HG02938 (cell line): ENCODE measurements around the gene VSIG10L.

Source experiments
- ATAC-seq: cut with Tn5 transposase; IDR thresholded peaks from one replicate; pipeline ENCODE4 v1.9.1; 2021; ENCODE audit warnings: mild to moderate bottlenecking, moderate library complexity; ENCODE audit not compliant: unreplicated experiment

Gene VSIG10L

DNA sequence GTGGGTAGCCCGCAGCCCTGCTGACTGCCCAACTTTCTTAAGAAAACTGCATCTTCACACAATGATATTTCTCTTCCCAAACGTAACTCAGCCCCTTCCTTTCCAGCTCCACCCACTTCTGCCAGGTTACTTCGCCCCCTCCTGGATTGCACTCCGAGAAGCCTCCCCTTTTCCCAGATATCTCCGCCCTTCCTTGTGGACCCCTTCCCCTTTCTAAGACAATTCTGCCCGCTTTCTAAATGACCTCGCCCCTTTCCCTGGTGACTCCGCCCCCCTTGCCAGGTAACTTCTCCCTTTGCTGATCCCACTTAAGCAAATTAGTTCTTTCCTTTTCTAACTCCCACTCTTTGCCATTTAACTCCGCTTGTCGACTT, 2.6 kb downstream of the VSIG10L start:
- peak; percentile 11 for ATAC-seq

DNA sequence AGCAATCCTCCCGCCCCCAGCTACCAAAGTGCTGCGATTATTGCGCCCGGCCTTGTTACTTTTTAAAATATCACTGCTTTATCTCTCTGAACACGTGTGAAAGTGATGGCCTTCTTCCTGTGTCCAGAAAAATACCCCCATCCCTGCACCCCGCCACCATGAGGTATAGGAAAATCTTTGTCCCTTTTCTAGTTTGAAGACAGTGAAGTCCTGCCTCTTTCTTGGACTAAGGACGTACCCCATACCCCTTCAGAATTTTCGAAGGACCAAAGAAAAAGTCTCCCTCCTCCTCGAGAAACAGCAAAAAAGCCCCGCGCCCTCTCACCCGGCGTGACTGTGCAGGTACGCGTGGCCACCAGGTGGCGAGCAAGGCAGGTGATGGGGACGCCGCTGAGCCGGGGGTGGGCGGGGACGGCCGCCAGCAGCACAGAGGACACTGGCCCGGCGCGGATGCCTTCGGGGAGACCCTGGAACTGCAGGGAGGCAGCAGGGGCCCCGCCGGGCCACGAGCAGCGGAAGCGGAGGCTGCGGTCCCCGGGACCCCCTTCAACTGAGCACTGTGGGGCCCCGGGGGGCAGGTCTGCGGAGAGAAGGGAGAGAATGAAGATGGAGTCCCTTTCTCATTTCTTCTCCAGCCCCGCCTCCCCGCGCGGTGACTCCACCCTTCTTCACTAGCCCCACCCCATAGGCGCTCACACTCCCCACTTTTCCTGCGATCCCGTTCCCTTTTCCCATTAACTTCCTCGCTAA, 3.2 kb downstream of the VSIG10L start:
- ATAC-seq, result peak; percentile 57

DNA sequence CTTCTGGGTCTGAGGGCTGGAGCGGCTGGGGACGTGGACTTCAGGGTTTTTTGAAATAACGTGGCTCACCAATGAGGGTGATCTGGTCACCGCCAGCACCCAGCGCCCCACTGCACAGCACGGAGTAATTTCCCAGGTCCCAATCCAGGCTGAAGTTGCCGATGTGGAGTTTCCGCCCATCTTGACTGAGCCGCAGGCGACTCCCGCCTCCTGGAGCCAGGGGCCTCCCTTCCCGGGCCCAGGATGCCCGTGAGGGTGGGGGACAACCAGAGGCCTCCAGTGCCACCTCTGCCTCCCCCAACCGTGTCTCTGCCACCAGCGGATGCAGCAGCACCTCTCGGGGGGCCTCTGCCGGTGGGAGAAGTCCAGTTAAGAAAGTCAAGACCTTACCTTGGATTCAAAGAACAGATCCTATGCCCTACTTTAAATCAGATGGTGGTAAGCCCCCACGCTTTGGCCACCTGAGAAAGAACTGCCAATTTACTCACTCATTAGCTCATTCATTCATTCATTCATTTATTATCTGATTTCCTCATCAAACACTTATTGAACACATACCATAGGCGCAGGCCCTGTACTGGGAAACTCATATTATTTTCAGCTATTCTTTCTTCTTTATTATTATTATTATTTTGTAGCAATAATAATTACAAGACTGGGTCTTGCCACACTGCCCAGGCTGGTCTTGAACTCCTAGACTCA, 3.9 kb downstream of the VSIG10L start:
- ATAC-seq, result no peak

DNA sequence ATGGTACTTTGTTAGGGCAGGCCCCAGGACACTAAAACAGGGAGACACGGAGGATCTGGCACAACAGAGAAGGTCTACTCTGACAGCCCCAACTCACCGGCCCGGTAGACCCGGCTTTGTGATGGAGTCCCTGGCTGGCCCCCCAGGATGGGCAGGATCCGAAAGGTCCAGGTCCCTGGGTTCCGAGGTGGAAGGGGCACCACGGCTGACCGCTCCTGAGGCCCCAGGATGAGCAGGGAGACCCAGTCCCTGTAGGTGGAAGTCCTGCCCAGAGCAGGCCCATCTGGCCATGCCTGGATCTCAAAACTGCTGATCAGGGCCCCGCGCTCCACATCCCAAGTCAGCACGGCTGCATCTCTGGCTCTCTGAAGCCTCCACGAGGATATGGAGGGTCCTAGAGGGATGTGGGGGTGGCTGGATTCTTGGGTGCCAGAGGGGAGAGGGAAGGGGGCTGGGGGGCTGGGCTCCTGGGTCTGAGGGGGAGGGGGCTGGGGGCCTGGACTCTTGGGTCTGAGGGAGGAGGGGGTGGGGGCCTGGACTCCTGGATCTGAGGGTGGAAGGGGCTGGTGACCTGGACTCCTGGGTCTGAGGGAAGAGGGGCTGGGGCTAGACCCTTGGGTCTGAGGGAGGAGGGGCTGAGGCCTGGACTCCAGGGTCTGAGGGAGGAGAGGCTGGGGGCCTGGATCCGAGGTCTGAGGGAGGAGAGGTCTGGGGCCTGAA, 4.6 kb downstream of the VSIG10L start:
- ATAC-seq, result no peak

DNA sequence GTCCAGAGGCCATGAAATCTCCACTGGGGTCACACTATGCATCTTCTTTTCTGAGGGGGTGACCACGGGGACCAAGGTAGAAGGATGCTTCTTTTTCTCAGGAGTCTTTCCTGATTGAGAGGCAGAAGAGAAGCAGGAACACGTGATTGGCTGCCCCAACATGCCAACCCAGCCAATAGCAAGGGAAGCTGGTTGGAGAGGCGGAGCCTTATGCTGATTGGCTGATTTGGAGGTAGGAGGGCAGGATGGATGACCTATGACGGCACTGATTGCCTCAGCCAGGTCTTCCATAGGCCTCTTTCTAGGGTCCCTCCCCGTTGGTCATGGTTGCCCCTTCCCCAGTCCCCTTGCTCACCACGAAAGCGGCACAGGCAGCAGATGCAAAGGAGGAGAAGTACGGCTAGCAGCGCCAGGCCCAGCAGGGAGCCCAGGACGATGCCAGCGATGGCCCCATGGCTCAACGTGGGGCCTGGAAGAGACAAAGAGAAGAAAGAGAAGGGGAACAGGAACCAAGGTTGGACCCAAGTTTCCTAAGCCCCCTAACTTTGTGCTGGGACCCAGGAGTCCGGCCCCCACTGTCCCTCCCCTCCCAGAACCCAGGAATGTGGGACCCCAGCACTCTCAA, 8.0 kb downstream of the VSIG10L start:
- no peak for ATAC-seq

DNA sequence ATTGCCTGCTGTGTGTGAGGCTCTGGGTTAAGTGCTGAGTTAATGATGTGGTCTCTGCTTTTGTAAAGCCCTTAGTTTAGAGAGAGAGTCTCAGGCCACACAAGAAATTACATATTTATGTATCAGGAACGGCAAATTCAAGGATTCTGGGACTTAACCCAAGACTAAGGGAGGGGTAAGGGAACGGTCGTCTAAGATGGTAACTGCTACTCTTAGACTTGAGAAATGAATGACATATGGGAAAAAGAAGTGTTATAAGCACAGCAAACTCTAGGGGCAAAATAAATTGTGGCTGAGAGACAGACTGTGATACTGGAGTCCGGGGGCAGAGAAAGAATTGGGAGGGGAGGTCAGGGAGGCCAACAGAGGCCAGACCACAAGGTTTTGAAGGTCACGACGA, 10.2 kb downstream of the VSIG10L start:
- no peak for ATAC-seq

DNA sequence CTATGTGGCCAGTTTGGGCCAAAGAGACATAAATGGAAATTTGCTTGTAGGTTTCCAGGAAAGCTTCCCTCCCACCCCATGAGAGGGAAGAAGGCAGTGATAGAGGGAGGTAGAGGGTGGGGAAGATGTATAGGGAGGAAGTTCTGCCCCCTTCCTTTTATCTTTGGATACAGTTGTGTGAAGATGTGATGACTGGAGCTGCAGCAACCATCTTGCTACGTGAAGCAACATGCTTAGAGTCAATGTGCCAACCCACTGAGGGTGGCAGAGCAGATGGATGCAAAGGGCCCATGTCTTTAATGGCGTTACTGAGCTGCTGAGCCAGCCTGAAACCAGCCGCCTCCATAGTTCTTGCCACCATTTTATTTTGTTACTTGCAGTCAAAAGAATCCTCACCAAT, 10.7 kb downstream of the VSIG10L start:
- ATAC-seq, result no peak

DNA sequence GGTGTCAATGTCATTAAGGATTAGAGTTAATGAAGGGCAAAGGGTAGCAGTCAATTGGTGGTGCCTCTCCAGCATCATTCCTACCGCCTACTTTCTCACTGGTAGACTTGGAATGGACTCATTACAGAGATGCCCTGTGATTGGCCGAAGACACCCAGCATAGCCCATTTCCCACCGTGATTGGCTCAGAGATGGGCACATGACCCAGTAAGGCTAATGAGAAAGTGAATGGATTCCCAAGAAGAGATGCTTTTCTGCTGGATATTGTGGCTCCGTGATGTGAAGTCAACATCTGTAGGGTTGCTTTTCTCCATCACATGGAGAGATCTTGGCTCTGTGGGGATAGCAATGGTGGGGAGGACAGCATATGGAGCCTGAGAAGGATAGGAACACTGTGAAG, 11.6 kb downstream of the VSIG10L start:
- ATAC-seq, result no peak

DNA sequence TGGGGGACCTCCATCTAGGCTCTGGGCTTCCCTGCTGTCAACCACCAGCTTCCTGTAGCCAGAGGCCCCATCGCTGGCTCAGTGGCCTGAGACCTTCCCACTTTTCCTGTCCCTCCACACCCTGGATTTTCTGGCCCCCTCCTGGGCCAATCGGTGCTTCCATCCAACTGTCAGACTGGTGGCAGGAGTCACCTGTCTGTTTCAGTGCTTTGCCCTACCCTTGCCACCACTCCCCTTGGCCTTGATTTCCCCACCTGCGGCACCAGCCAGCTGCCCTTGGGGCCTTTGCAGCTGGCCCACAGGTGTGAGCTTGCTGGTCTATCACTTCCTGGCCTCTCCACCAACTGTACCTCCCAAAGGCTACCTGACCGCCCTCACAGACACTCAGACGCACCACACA, 12.5 kb downstream of the VSIG10L start:
- no peak for ATAC-seq

DNA sequence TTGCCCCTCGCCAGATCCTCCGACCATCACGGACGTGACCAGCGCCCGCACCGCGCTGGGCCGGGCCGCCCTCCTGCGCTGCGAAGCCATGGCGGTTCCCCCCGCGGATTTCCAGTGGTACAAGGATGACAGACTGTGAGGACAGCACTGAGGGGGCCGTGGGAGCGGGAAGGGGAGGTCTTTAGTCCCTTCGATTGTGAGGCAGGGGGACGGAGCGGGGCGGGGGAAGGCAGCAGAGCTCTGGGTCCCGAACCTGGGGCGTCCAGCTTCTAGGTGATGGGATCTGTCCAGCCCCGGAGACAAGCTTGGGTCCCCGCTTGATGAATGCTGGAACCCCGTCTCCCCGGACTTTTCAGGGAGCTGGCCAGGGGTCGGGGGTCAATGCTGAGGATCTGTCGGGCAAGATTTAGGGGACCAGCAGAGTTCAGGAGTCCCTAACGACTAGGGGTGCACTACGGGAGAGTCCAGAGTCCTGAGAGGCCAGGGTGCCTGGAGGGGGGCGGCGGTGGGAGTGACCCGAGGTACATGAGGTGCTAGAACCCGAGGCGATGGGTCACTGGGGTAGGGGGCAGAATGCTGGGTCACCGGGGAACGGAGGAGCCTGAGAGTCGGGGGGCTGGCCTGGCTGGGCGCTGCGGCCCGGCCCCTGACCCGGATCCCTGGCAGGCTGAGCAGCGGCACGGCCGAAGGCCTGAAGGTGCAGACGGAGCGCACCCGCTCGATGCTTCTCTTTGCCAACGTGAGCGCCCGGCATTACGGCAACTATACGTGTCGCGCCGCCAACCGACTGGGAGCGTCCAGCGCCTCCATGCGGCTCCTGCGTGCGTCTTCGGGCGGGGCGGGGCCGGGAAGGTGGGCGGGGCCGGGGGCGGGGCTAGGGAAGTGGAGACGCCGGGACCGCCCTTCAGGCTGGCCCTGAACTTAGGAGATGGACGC, 14.6 kb downstream of the VSIG10L start:
- no peak for ATAC-seq

DNA sequence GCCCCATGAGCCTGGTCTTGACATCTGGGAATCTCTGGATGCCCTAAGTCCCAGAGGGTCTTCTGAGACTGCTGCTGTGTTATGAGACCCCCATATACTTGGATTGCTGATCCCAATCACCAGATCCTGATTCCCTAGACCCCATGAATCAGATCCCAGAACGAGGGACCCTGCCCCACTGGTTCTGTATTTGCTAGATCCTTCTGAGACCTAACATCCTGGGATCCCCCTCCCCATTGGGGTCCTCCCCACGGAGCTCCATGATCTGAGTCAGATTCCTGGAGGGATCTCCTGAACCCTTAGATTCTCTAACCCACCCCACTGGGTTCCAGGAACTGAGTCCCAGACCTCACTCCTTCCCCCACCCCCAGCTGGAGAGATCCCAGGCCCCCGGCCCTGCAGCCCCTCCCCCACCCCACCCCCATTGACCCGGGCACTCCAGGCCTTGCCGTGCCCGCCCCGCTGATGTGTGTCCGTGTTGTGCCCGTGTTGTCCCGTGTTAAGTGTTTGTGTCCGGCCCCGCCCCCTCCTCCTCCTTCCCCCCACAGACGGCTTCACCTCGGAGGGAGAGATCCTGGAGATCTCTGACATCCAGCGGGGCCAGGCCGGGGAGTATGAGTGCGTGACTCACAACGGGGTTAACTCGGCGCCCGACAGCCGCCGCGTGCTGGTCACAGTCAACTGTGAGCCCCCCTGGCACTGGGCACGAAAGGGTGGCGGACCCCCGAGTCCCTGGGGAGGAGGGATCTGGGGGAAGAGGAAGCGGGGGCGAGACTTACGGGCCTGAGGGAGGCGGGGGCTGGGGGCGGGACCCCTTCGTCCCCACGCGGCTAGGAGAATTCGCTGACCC, 15.5 kb downstream of the VSIG10L start:
- ATAC-seq, result no peak

DNA sequence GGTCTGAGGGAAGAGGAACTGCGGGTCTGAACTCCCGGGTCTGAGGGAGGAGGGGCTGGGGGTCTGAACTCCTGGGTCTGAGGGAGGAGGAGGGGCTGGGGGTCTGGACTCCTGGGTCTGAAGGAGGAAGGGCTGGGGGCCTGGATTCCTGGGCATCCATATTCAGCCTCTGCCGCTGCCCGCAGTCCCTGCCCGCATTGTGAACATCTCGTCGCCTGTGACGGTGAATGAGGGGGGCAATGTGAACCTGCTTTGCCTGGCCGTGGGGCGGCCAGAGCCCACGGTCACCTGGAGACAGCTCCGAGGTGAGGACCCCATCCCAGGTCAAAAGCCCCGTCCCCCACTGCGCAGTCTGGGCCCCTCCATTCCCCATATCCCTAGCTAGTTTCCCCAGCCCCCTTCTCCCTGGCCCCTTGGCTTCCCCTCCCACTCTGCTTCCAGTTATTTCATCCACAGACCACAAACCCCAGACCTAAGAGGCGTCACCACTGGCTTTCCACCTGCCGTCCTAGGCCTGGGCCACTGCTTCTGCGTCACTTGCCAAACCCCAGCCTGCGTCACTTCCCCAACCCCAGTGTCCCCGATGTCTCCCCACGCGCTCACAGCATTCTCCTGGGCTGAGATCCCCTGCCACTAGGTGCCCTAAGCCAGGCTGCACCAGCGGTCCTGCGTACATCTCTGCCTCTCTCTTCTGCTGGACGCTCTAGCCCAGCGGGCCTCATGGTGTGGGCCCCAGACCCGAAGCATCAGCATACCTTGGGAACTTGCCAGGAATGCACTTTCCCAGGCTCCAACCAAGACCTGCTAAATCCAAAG, 16.6 kb downstream of the VSIG10L start:
- no peak for ATAC-seq

DNA sequence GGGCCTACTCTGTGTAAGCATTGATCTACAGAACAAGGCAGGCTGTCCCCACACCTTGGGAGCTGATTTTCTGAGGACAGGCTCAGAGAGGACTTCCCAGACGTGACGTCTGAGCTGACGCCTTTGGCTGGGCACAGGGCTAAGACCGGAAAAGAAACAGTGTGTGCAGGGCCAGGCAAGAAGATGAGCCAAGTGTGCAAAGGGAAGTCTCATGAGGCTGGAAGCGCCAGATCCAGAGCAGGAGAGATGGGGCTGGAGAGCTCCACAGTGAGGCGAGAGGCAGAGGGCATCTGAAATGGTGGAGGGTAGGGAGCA, 17.8 kb downstream of the VSIG10L start:
- no peak for ATAC-seq

DNA sequence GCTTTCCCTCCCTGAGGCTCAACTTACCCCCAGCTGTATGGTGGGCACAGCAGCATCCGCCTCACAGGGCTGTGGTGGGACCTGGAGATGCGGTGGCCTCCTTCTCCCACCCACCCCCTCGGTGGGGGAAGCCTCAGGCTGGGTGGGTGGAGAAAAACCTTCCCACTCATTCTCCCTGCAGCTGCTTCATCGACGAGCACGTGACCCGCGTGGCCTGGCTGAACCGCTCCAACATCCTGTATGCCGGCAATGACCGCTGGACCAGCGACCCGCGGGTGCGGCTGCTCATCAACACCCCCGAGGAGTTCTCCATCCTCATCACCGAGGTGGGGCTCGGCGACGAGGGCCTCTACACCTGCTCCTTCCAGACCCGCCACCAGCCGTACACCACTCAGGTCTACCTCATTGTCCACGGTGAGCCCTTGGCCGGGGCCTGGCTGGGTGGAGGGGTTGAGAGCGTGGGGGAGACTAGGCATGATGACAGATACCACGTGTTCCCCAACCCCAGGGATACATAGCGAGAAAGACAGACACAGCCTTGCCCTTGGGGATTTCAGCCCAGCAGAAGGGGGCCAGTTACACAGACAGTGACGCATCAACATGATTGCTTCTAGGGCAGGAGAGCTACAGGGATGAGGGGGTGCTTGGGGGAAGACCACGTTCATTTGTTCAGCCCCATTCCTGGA, 18.3 kb downstream of the VSIG10L start:
- no peak for ATAC-seq

DNA sequence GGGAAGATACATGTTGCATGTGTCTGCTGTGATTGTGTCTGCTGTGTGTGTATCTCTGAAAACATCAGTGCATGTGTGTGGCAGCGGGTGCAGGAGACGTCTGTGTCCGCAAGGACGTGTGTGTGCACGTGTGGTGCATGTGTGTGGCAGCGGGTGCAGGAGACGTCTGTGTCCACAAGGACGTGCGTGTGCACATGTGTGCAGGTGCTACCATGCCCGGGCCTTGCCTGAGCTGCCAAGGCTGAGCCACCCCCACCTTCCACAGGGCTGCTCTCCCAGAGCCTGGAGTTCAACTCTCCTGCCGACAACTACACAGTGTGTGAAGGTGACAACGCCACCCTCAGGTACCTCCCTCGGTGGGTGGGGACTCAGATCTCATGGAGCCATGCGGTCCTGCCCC, 20.1 kb downstream of the VSIG10L start:
- ATAC-seq, result no peak

DNA sequence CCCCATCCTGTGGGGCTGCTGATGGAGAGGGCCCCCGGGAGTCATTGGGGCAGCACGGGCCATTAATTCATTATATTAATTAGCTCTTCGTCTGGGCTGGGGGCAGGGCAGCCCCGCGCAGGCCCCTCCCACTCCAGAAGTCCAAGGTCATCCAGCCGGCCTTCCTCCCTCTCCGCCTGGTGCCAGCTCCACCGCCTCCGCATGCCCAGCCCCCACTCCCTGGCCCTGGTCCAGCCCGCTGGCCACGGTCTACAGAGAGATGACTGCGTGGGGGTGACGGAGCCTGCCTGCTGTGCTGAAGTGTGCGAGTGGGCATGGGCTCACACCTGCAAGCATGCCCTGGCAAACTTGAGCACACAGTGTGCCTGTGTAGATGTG, 21.7 kb downstream of the VSIG10L start:
- no peak for ATAC-seq

DNA sequence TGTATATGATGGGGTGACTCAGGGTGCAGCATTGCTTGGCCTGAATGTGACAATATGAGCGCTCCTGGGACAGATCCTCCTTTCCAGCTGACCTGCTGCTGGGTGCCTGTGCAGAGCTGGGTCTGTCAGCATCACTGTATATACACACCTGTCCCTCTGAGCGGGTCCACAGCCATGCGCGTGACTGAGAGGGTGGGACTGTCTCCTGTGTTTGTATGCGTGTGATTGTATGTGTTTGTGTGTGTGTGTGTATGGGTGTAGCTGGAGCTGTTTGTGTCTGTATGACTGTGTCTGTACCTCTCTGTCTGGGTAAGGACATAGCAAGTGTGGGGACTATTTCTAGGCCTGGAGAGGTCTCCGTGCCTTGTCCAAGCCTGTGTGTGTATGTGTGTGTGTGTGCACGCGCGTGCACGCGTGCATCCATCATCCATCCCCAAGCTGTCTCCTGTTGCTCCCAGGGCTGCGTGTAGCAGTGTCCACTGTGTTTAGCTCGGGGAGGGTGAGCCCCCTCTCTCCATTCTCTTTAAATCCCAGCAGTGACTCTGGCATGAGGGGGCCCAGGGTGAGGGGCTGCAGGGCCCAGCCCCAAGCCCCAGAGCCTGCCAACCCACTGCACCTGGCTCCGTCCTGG, 22.2 kb downstream of the VSIG10L start:
- ATAC-seq, result no peak
